ENCODE measurements around the gene FBXL7. TPM values are rescaled to one million over a fixed set of nuclear protein-coding genes. Genes with fewer than 3 reads are reported as not detected.

The FBXL7 gene
- total RNA-seq, 1 donor from 2014 or later: 5.3 TPM

GRCh38 chr5:15757619-15758018 lies 257.6 kb downstream of the FBXL7 start:
- DNase-seq (ENCODE audit: low read depth, low spot score): no peak

- DNase-seq (ENCODE audit: low read depth, low spot score): no peak
Observed at GRCh38 chr5:15762668-15763067, 262.7 kb downstream of the FBXL7 start.

GRCh38 chr5:15763754-15764153 lies 263.8 kb downstream of the FBXL7 start:
- no peak for DNase-seq (ENCODE audit: low read depth, low spot score)

- DNase-seq (ENCODE audit: low read depth, low spot score): no peak
Observed at GRCh38 chr5:15768936-15769335, 269.0 kb downstream of the FBXL7 start.

GRCh38 chr5:15772131-15772530 lies 272.2 kb downstream of the FBXL7 start:
- no peak for DNase-seq (ENCODE audit: low read depth, low spot score)

GRCh38 chr5:15774632-15775031 lies 274.7 kb downstream of the FBXL7 start:
- DNase-seq (ENCODE audit: low read depth, low spot score): no peak

- DNase-seq (ENCODE audit: low read depth, low spot score): no peak
Observed at GRCh38 chr5:15776346-15776745, 276.4 kb downstream of the FBXL7 start.

- DNase-seq (ENCODE audit: low read depth, low spot score): no peak
Observed at GRCh38 chr5:15783734-15784133, 283.8 kb downstream of the FBXL7 start.

GRCh38 chr5:15785531-15785981 lies 285.6 kb downstream of the FBXL7 start:
- no peak for DNase-seq (ENCODE audit: low read depth, low spot score)

- no peak for DNase-seq (ENCODE audit: low read depth, low spot score)
Observed at GRCh38 chr5:15786326-15786725, 286.3 kb downstream of the FBXL7 start.

GRCh38 chr5:15786884-15787283 lies 286.9 kb downstream of the FBXL7 start:
- DNase-seq (ENCODE audit: low read depth, low spot score): no peak

- no peak for DNase-seq (ENCODE audit: low read depth, low spot score)
Observed at GRCh38 chr5:15787681-15788080, 287.7 kb downstream of the FBXL7 start.

- DNase-seq (ENCODE audit: low read depth, low spot score): no peak
Observed at GRCh38 chr5:15789642-15790041, 289.7 kb downstream of the FBXL7 start.

- no peak for DNase-seq (ENCODE audit: low read depth, low spot score)
Observed at GRCh38 chr5:15790446-15791018, 290.6 kb downstream of the FBXL7 start.

- no peak for DNase-seq (ENCODE audit: low read depth, low spot score)
Observed at GRCh38 chr5:15791274-15791673, 291.3 kb downstream of the FBXL7 start.

- no peak for DNase-seq (ENCODE audit: low read depth, low spot score)
Observed at GRCh38 chr5:15791859-15792258, 291.9 kb downstream of the FBXL7 start.

GRCh38 chr5:15794052-15794985 lies 294.3 kb downstream of the FBXL7 start:
- no peak for DNase-seq (ENCODE audit: low read depth, low spot score)

GRCh38 chr5:15796096-15796495 lies 296.1 kb downstream of the FBXL7 start:
- no peak for DNase-seq (ENCODE audit: low read depth, low spot score)

- no peak for DNase-seq (ENCODE audit: low read depth, low spot score)
Observed at GRCh38 chr5:15796557-15796956, 296.6 kb downstream of the FBXL7 start.

GRCh38 chr5:15797116-15797515 lies 297.1 kb downstream of the FBXL7 start:
- DNase-seq (ENCODE audit: low read depth, low spot score): no peak

- no peak for DNase-seq (ENCODE audit: low read depth, low spot score)
Observed at GRCh38 chr5:15798006-15798405, 298.0 kb downstream of the FBXL7 start.

GRCh38 chr5:15799014-15799413 lies 299.0 kb downstream of the FBXL7 start:
- no peak for DNase-seq (ENCODE audit: low read depth, low spot score)

- DNase-seq (ENCODE audit: low read depth, low spot score): no peak
Observed at GRCh38 chr5:15799612-15800011, 299.6 kb downstream of the FBXL7 start.
